ENCODE results near the gene CYB561D2. TPM values are rescaled to one million over a fixed set of nuclear protein-coding genes. Genes with fewer than 3 reads are reported as not detected.

The CYB561D2 gene
- polyA plus RNA-seq, 1 donor from 2014 or later: 63.3 TPM

- H3K27ac Mint-ChIP-seq: no peak overlapping the region
- no peak overlapping the region for H3K4me3 Mint-ChIP-seq
- no peaks in the 10 kb centered on the region for H3K9me3 Mint-ChIP-seq
- no peaks in the 10 kb centered on the region for H3K36me3 Mint-ChIP-seq
- H3K4me1 Mint-ChIP-seq: peaks cover 0 to 2% (median 0%) of the 10 kb centered on the region in 3 donors
- H3K27me3 Mint-ChIP-seq: peaks cover under 1% of the 10 kb centered on the region
Observed at GRCh38 chr3:50374363-50375257, 23.9 kb downstream of the CYB561D2 start.

- H3K27me3 Mint-ChIP-seq: no peaks in the 10 kb centered on the region
- peaks cover 0 to 2% (median 0%) of the 10 kb centered on the region in 3 donors for H3K4me1 Mint-ChIP-seq
- no peaks in the 10 kb centered on the region for H3K9me3 Mint-ChIP-seq
- H3K27ac Mint-ChIP-seq: no peak overlapping the region
- H3K4me3 Mint-ChIP-seq: no peak overlapping the region
- H3K36me3 Mint-ChIP-seq: no peaks in the 10 kb centered on the region
Observed at GRCh38 chr3:50375258-50375931, 24.7 kb downstream of the CYB561D2 start.

GRCh38 chr3:50378024-50378423 lies 27.4 kb downstream of the CYB561D2 start:
- Mint-ChIP-seq H3K4me3 (no peak overlapping the region), H3K27me3 (no peaks in the 10 kb centered on the region), H3K27ac (no peak overlapping the region), H3K9me3 (no peaks in the 10 kb centered on the region), H3K36me3 (no peaks in the 10 kb centered on the region), H3K4me1 (no peaks in the 10 kb centered on the region)

GRCh38 chr3:50378757-50379156 lies 28.1 kb downstream of the CYB561D2 start:
- no peak overlapping the region for H3K4me3 Mint-ChIP-seq
- H3K9me3 Mint-ChIP-seq: no peaks in the 10 kb centered on the region
- no peaks in the 10 kb centered on the region for H3K27me3 Mint-ChIP-seq
- H3K27ac Mint-ChIP-seq: no peak overlapping the region
- no peaks in the 10 kb centered on the region for H3K36me3 Mint-ChIP-seq
- no peaks in the 10 kb centered on the region for H3K4me1 Mint-ChIP-seq

GRCh38 chr3:50380405-50381085 lies 29.9 kb downstream of the CYB561D2 start:
- Mint-ChIP-seq H3K27ac (no peak overlapping the region), H3K36me3 (no peaks in the 10 kb centered on the region), H3K4me1 (no peaks in the 10 kb centered on the region), H3K4me3 (no peak overlapping the region), H3K9me3 (no peaks in the 10 kb centered on the region), H3K27me3 (no peaks in the 10 kb centered on the region)

- peaks cover 2% of the 10 kb centered on the region for H3K27me3 Mint-ChIP-seq
- H3K36me3 Mint-ChIP-seq: no peaks in the 10 kb centered on the region
- H3K27ac Mint-ChIP-seq: no peak overlapping the region
- H3K4me3 Mint-ChIP-seq: no peak overlapping the region
- no peaks in the 10 kb centered on the region for H3K4me1 Mint-ChIP-seq
- no peaks in the 10 kb centered on the region for H3K9me3 Mint-ChIP-seq
Observed at GRCh38 chr3:50381383-50381782, 30.7 kb downstream of the CYB561D2 start.

GRCh38 chr3:50382722-50383121 lies 32.1 kb downstream of the CYB561D2 start:
- no peaks in the 10 kb centered on the region for H3K4me1 Mint-ChIP-seq
- no peak overlapping the region for H3K4me3 Mint-ChIP-seq
- no peaks in the 10 kb centered on the region for H3K9me3 Mint-ChIP-seq
- no peak overlapping the region for H3K27ac Mint-ChIP-seq
- no peaks in the 10 kb centered on the region for H3K36me3 Mint-ChIP-seq
- peaks cover 2% of the 10 kb centered on the region for H3K27me3 Mint-ChIP-seq

- no peak overlapping the region for H3K27ac Mint-ChIP-seq
- H3K36me3 Mint-ChIP-seq: no peaks in the 10 kb centered on the region
- H3K27me3 Mint-ChIP-seq: peaks cover 2% of the 10 kb centered on the region
- no peak overlapping the region for H3K4me3 Mint-ChIP-seq
- no peaks in the 10 kb centered on the region for H3K9me3 Mint-ChIP-seq
- no peaks in the 10 kb centered on the region for H3K4me1 Mint-ChIP-seq
Observed at GRCh38 chr3:50383750-50384149, 33.1 kb downstream of the CYB561D2 start.

GRCh38 chr3:50385754-50386153 lies 35.1 kb downstream of the CYB561D2 start:
- H3K4me1 Mint-ChIP-seq: no peaks in the 10 kb centered on the region
- peak overlapping the region in 1 of 3 donors; percentile 46 for H3K27ac Mint-ChIP-seq

GRCh38 chr3:50388016-50388719 lies 37.5 kb downstream of the CYB561D2 start:
- Mint-ChIP-seq H3K36me3 (no peaks in the 10 kb centered on the region), H3K27me3 (peaks cover 2% of the 10 kb centered on the region), H3K9me3 (no peaks in the 10 kb centered on the region), H3K4me1 (peaks cover 0 to 2% (median 0%) of the 10 kb centered on the region in 3 donors), H3K27ac (no peak overlapping the region), H3K4me3 (no peak overlapping the region)

More at GRCh38 chr3:50385754-50386153, 35.1 kb downstream of the CYB561D2 start:
- Mint-ChIP-seq H3K36me3 (no peaks in the 10 kb centered on the region), H3K4me3 (no peak overlapping the region), H3K9me3 (no peaks in the 10 kb centered on the region), H3K27me3 (peaks cover 2% of the 10 kb centered on the region)

- H3K27ac Mint-ChIP-seq: peak overlapping the region in 1 of 3 donors; percentile 62
- H3K4me1 Mint-ChIP-seq: peaks cover 0 to 2% (median 0%) of the 10 kb centered on the region in 3 donors
- no peak overlapping the region for H3K4me3 Mint-ChIP-seq
- no peaks in the 10 kb centered on the region for H3K36me3 Mint-ChIP-seq
- H3K9me3 Mint-ChIP-seq: no peaks in the 10 kb centered on the region
- H3K27me3 Mint-ChIP-seq: peaks cover 2% of the 10 kb centered on the region
Observed at GRCh38 chr3:50388720-50389413, 38.2 kb downstream of the CYB561D2 start.

- no peaks in the 10 kb centered on the region for H3K9me3 Mint-ChIP-seq
- H3K4me3 Mint-ChIP-seq: no peak overlapping the region
- H3K27me3 Mint-ChIP-seq: peaks cover 2% of the 10 kb centered on the region
- peaks cover 0 to 2% (median 0%) of the 10 kb centered on the region in 3 donors for H3K4me1 Mint-ChIP-seq
- no peaks in the 10 kb centered on the region for H3K36me3 Mint-ChIP-seq
- H3K27ac Mint-ChIP-seq: peak overlapping the region in 1 of 3 donors; percentile 62
Observed at GRCh38 chr3:50389414-50389767, 38.7 kb downstream of the CYB561D2 start.

GRCh38 chr3:50390508-50391224 lies 40.0 kb downstream of the CYB561D2 start:
- Mint-ChIP-seq H3K27ac (no peak overlapping the region), H3K4me3 (no peak overlapping the region), H3K36me3 (no peaks in the 10 kb centered on the region), H3K9me3 (no peaks in the 10 kb centered on the region), H3K4me1 (peaks cover 0 to 2% (median 0%) of the 10 kb centered on the region in 3 donors), H3K27me3 (peaks cover 2% of the 10 kb centered on the region)
